HepG2 (cell line): ENCODE measurements around the gene CHKA. TPM values are rescaled to one million over a fixed set of nuclear protein-coding genes. Genes with fewer than 3 reads are reported as not detected.

Experiments used
- HOXD1 ChIP-seq: sonication (generic); formaldehyde crosslinking; IDR thresholded peaks from 2 replicates; pipeline ENCODE4 v1.5.0; 2020; ENCODE audit warnings: missing genetic modification reagents
- MLLT10 ChIP-seq: sonication (generic); formaldehyde crosslinking; IDR thresholded peaks from 2 replicates; pipeline ENCODE4 v1.4.0; 2020; ENCODE audit warnings: missing genetic modification reagents
- NFKB2 ChIP-seq: sonication (generic); formaldehyde crosslinking; IDR thresholded peaks from 2 replicates; pipeline ENCODE4 v1.4.0; 2020; ENCODE audit warnings: missing genetic modification reagents, borderline replicate concordance
- SNAPC2 ChIP-seq: sonication (generic); formaldehyde crosslinking; IDR thresholded peaks from 2 replicates; pipeline ENCODE4 v1.8.1; 2022; ENCODE audit warnings: mild to moderate bottlenecking, missing genetic modification reagents
- SRF ChIP-seq: IDR thresholded peaks from 2 replicates; pipeline ENCODE4 v1.6.1; 2011; ENCODE audit warnings: mild to moderate bottlenecking, low read depth, low read length, moderate library complexity
- TAF1 ChIP-seq: sonication (generic); formaldehyde crosslinking; IDR thresholded peaks from 2 replicates; pipeline ENCODE4 v1.4.0; 2020; ENCODE audit warnings: missing genetic modification reagents
- TOPORS ChIP-seq: sonication (generic); formaldehyde crosslinking; IDR thresholded peaks from 2 replicates; pipeline ENCODE4 v1.8.0; 2023; ENCODE audit warnings: mild to moderate bottlenecking, missing genetic modification reagents
- TP53 ChIP-seq: sonication (generic); formaldehyde crosslinking; conservative IDR thresholded peaks from 2 replicates; pipeline ENCODE4 v1.4.0; 2020; ENCODE audit warnings: missing genetic modification reagents
- ZFP82 ChIP-seq: sonication (generic); formaldehyde crosslinking; IDR thresholded peaks from 2 replicates; pipeline ENCODE4 v1.5.1; 2020; ENCODE audit warnings: mild to moderate bottlenecking, missing genetic modification reagents, borderline replicate concordance
- polyA plus RNA-seq, 8 experiments: library from polyadenylated mRNA; depleted of rRNA in 3 of 8; stranded (reverse) in 7 of 8; unstranded in 1 of 8; fragments of >200 nt; fragmentation: Illumina TruSeq in 4 of 8; extraction: Trizol in 4 of 8; gene quantifications; 2 replicates each; pipeline versions ENCODE4 v1.2.1 to v1.2.3, GENCODE V29; 2011 to 2016; ENCODE audit warnings: low read depth in 4 of 8, missing spikeins in 1 of 8, mixed read lengths in 1 of 8; ENCODE audit not compliant: insufficient read depth in 1 of 8
- total RNA-seq, 5 experiments: library from RNA; depleted of rRNA; stranded (reverse); fragments of >200 nt; fragmentation: Illumina TruSeq; extraction: Trizol; gene quantifications; 2 replicates each; pipeline ENCODE4 v1.2.3, GENCODE V29; 2016; ENCODE audit warnings: low read depth in 1 of 5
- TF ChIP-seq, protein P1 (sequence below): sonication (generic); formaldehyde crosslinking; IDR thresholded peaks from 2 replicates; pipeline ENCODE4 v1.4.0; 2020; ENCODE audit warnings: missing genetic modification reagents, borderline replicate concordance
- TF ChIP-seq, protein P2 (sequence below): IDR thresholded peaks from 2 replicates; pipeline ENCODE4 v1.6.1; 2018; ENCODE audit warnings: missing genetic modification reagents, mild to moderate bottlenecking, missing compliant biosample characterization
- TF ChIP-seq, protein P3 (sequence below): sonication (generic); formaldehyde crosslinking; IDR thresholded peaks from 2 replicates; pipeline ENCODE4 v1.4.0; 2020; ENCODE audit warnings: missing genetic modification reagents
- TF ChIP-seq, protein P4 (sequence below): sonication (generic); formaldehyde crosslinking; IDR thresholded peaks from 2 replicates; pipeline ENCODE4 v1.5.0; 2020; ENCODE audit warnings: mild to moderate bottlenecking, missing genetic modification reagents, moderate library complexity
- TF ChIP-seq, protein P5 (sequence below): sonication (generic); formaldehyde crosslinking; IDR thresholded peaks from 2 replicates; pipeline ENCODE4 v1.4.0; 2020; ENCODE audit warnings: missing genetic modification reagents
- TF ChIP-seq, protein P6 (sequence below): sonication (generic); formaldehyde crosslinking; IDR thresholded peaks from 2 replicates; pipeline ENCODE4 v1.8.1; 2023; ENCODE audit warnings: mild to moderate bottlenecking, moderate library complexity, missing genetic modification reagents

Gene CHKA
- total and polyA plus RNA-seq, 2 of the 13 experiments (the other 11 are each of a cell fraction or from before 2014, with no cell fraction given) = 71.6 to 92.7 TPM

DNA sequence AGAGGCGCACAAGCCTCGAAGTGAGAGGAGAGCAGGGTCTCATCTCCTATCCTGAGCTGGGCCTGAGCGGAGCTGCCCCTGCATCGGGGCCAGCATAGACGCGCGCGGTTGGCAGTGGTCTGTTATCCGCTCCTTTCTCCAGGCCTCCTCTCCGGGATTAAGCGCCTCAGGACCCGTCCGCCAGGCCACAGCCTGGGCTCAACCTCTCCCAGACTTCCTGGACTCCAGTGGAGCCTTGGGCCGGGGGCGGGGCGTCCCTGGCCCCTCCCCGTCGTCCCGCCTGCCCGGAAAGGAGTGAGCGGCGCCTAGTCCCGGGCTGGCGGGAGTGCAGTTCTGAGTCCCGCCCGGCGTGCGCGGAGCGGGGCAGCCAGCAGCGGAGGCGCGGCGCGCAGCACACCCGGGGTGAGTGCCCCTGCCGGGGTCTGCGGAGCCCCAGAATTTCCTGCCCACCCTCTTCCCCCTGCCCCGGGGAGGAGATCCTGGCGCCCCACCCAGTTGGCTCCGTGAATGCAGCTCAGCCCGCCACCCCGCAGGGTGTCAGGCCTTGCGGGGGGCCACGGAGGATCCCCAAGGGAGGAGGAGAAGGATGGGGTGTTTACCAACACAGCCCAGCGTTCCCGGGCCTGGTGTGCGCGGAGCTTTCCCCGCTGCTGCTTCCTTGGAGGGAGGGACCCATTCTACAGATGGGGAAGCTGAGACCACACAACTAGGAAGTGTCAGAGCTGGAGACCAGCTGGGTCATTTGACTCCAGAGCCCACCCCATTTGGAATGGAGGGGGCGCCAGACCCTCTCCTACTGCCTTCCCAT is 82.3 kb downstream of the CHKA start, which contains the start of gene TCIRG1 (continued):
- TF ChIP-seq, protein P1, sequence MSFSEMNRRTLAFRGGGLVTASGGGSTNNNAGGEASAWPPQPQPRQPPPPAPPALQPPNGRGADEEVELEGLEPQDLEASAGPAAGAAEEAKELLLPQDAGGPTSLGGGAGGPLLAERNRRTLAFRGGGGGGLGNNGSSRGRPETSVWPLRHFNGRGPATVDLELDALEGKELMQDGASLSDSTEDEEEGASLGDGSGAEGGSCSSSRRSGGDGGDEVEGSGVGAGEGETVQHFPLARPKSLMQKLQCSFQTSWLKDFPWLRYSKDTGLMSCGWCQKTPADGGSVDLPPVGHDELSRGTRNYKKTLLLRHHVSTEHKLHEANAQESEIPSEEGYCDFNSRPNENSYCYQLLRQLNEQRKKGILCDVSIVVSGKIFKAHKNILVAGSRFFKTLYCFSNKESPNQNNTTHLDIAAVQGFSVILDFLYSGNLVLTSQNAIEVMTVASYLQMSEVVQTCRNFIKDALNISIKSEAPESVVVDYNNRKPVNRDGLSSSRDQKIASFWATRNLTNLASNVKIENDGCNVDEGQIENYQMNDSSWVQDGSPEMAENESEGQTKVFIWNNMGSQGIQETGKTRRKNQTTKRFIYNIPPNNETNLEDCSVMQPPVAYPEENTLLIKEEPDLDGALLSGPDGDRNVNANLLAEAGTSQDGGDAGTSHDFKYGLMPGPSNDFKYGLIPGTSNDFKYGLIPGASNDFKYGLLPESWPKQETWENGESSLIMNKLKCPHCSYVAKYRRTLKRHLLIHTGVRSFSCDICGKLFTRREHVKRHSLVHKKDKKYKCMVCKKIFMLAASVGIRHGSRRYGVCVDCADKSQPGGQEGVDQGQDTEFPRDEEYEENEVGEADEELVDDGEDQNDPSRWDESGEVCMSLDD (CRISPR knock-in tag) = peak; percentile 49; the same call in 1 of the 2 replicates
- TF ChIP-seq TOPORS (CRISPR knock-in tag) (0 out of 2 replicates have a peak, but pooled peaks have one; percentile 82), TP53 (0 out of 2 replicates have a peak, but pooled peaks have one; percentile 37), TAF1 (CRISPR knock-in tag) (peak; percentile 65), NFKB2 (CRISPR knock-in tag) (peak; percentile 66), HOXD1 (0 out of 2 replicates have a peak, but pooled peaks have one; percentile 18), MLLT10 (peak; percentile 16; the same call in 1 of the 2 replicates), SRF (0 out of 2 replicates have a peak, but pooled peaks have one; percentile 28), SNAPC2 (CRISPR knock-in tag) (0 out of 2 replicates have a peak, but pooled peaks have one; percentile 62), ZFP82 (CRISPR knock-in tag) (0 out of 2 replicates have a peak, but pooled peaks have one; percentile 43)
- TF ChIP-seq, protein P2, sequence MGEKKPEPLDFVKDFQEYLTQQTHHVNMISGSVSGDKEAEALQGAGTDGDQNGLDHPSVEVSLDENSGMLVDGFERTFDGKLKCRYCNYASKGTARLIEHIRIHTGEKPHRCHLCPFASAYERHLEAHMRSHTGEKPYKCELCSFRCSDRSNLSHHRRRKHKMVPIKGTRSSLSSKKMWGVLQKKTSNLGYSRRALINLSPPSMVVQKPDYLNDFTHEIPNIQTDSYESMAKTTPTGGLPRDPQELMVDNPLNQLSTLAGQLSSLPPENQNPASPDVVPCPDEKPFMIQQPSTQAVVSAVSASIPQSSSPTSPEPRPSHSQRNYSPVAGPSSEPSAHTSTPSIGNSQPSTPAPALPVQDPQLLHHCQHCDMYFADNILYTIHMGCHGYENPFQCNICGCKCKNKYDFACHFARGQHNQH (CRISPR knock-in tag) = no peak
- TF ChIP-seq, protein P3, sequence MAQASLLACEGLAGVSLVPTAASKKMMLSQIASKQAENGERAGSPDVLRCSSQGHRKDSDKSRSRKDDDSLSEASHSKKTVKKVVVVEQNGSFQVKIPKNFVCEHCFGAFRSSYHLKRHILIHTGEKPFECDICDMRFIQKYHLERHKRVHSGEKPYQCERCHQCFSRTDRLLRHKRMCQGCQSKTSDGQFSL = 0 out of 2 replicates have a peak, but pooled peaks have one; percentile 43
- TF ChIP-seq, protein P4, sequence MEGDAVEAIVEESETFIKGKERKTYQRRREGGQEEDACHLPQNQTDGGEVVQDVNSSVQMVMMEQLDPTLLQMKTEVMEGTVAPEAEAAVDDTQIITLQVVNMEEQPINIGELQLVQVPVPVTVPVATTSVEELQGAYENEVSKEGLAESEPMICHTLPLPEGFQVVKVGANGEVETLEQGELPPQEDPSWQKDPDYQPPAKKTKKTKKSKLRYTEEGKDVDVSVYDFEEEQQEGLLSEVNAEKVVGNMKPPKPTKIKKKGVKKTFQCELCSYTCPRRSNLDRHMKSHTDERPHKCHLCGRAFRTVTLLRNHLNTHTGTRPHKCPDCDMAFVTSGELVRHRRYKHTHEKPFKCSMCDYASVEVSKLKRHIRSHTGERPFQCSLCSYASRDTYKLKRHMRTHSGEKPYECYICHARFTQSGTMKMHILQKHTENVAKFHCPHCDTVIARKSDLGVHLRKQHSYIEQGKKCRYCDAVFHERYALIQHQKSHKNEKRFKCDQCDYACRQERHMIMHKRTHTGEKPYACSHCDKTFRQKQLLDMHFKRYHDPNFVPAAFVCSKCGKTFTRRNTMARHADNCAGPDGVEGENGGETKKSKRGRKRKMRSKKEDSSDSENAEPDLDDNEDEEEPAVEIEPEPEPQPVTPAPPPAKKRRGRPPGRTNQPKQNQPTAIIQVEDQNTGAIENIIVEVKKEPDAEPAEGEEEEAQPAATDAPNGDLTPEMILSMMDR = no peak
- TF ChIP-seq, protein P5, sequence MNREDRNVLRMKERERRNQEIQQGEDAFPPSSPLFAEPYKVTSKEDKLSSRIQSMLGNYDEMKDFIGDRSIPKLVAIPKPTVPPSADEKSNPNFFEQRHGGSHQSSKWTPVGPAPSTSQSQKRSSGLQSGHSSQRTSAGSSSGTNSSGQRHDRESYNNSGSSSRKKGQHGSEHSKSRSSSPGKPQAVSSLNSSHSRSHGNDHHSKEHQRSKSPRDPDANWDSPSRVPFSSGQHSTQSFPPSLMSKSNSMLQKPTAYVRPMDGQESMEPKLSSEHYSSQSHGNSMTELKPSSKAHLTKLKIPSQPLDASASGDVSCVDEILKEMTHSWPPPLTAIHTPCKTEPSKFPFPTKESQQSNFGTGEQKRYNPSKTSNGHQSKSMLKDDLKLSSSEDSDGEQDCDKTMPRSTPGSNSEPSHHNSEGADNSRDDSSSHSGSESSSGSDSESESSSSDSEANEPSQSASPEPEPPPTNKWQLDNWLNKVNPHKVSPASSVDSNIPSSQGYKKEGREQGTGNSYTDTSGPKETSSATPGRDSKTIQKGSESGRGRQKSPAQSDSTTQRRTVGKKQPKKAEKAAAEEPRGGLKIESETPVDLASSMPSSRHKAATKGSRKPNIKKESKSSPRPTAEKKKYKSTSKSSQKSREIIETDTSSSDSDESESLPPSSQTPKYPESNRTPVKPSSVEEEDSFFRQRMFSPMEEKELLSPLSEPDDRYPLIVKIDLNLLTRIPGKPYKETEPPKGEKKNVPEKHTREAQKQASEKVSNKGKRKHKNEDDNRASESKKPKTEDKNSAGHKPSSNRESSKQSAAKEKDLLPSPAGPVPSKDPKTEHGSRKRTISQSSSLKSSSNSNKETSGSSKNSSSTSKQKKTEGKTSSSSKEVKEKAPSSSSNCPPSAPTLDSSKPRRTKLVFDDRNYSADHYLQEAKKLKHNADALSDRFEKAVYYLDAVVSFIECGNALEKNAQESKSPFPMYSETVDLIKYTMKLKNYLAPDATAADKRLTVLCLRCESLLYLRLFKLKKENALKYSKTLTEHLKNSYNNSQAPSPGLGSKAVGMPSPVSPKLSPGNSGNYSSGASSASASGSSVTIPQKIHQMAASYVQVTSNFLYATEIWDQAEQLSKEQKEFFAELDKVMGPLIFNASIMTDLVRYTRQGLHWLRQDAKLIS = no peak
- TF ChIP-seq, protein P6, sequence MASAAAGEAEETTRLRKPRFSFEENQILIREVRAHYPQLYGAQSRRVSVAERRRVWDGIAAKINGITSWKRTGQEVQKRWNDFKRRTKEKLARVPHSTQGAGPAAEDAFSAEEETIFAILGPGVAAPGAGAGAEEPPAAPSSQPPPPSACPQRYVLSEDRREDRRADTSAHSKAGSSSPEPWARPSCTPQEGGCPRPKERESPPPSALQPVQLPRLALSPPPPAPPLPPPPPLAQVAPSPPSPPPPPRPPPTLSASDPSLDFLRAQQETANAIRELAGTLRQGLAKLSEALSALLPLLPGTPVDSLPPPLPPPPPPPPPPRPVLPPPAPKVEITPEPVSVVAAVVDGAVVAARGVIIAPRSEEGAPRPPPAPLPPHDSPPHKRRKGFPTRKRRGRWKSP = no peak; the same call in 1 of the 2 replicates
